SK-N-MC (cell line): ENCODE measurements around the gene LRRIQ3.

ENCODE experiments used
- FOXP2 ChIP-seq: optimal IDR thresholded peaks from 2 replicates; pipeline ENCODE3; 2011; ENCODE audit warnings: mild to moderate bottlenecking, moderate library complexity; ENCODE audit not compliant: insufficient read depth; ENCODE audit errors: extremely low read length, control extremely low read depth
- POLR2AphosphoS5 ChIP-seq: IDR thresholded peaks from 2 replicates; pipeline ENCODE4 v1.6.1; 2012; ENCODE audit warnings: mild to moderate bottlenecking, low read depth, low read length, borderline replicate concordance

DNA sequence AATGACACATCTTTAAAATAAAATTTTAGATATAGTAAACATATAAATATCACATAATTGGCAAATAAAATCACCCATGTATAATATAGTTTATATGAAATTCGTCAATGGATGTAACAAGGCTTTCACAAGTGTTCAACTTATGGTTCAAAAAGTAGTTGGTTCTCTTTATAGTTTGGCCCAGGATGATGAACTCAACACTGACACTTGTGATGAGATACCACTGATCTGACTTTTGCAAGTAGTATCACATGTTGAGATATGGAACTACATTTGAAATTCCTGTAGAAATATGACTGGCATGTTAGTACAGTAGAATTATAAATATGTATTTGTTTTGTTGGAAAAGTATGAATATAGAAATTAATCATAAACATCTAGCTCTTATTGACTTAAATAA lies 39.1 kb upstream of the LRRIQ3 start:
- TF ChIP-seq FOXP2 (no peak), POLR2AphosphoS5 (no peak)
